GM23338 (cell line): ENCODE data around the gene CYP46A1. TPM values are rescaled to one million over a fixed set of nuclear protein-coding genes. Genes with fewer than 3 reads are reported as not detected.

Experiments
- ATAC-seq: fragments of 200-7000 bp; cut with Tn5 transposase; 3 replicates; pipeline ENCODE4 v1.9.1; 2020
- DNase-seq: peaks from one replicate; pipeline ENCODE4 v3.0.0-alpha.2; 2015; ENCODE audit warnings: low spot score
- H2AFZ ChIP-seq: fragments of 200-600 bp; sonication (generic); 2 replicates; pipeline ENCODE4 v1.8.0; 2016; ENCODE audit warnings: antibody characterized with exemption, mild to moderate bottlenecking, moderate library complexity
- H3F3A ChIP-seq: fragments of 200-600 bp; sonication (generic); replicated peaks from 2 replicates; pipeline ENCODE4 v1.8.0; 2017; ENCODE audit warnings: antibody characterized with exemption, mixed run types, low read depth
- H3K27ac ChIP-seq: fragments of 200-600 bp; sonication (generic); 2 replicates; pipeline ENCODE4 v1.6.1; 2016; ENCODE audit warnings: low read depth
- H3K27me3 ChIP-seq: fragments of 200-600 bp; sonication (generic); 2 replicates; pipeline ENCODE4 v1.8.0; 2016; ENCODE audit warnings: mild to moderate bottlenecking, mixed run types, moderate library complexity; ENCODE audit not compliant: insufficient read depth
- H3K36me3 ChIP-seq: fragments of 200-600 bp; sonication (generic); 2 replicates; pipeline ENCODE4 v1.8.0; 2016; ENCODE audit warnings: mild to moderate bottlenecking; ENCODE audit not compliant: insufficient read depth
- H3K4me1 ChIP-seq: fragments of 200-600 bp; sonication (generic); 2 replicates; pipeline ENCODE4 v1.8.0; 2016; ENCODE audit warnings: mild to moderate bottlenecking, moderate library complexity; ENCODE audit not compliant: insufficient read depth
- H3K4me2 ChIP-seq: fragments of 200-600 bp; sonication (generic); 2 replicates; pipeline ENCODE4 v1.7.1; 2017; ENCODE audit warnings: mixed run types
- H3K4me3 ChIP-seq: fragments of 200-600 bp; sonication (generic); 2 replicates; pipeline ENCODE4 v1.6.1; 2016; ENCODE audit warnings: mixed run types
- H3K79me2 ChIP-seq: fragments of 200-600 bp; sonication (generic); replicated peaks from 2 replicates; pipeline ENCODE4 v1.8.0; 2017; ENCODE audit warnings: mild to moderate bottlenecking; ENCODE audit not compliant: insufficient read depth
- H3K9me2 ChIP-seq: fragments of 200-600 bp; sonication (generic); 2 replicates; pipeline ENCODE4 v1.8.0; 2017; ENCODE audit not compliant: insufficient read depth
- H4K20me1 ChIP-seq: fragments of 200-600 bp; sonication (generic); replicated peaks from 2 replicates; pipeline ENCODE4 v1.8.0; 2017; ENCODE audit warnings: mild to moderate bottlenecking; ENCODE audit not compliant: insufficient read depth
- H3K27ac Mint-ChIP-seq: 2 replicates; pipeline ENCODE4 v1.8.0; 2020; ENCODE audit warnings: inconsistent platforms, mild to moderate bottlenecking, moderate library complexity, mixed read lengths
- H3K27me3 Mint-ChIP-seq: 3 replicates; pipeline ENCODE4 v1.8.0; 2022; ENCODE audit warnings: low read depth, mild to moderate bottlenecking, moderate library complexity, mixed read lengths, inconsistent platforms; ENCODE audit not compliant: insufficient read depth, poor library complexity
- H3K36me3 Mint-ChIP-seq: 3 replicates; pipeline ENCODE4 v1.8.0; 2021; ENCODE audit warnings: low read depth, mild to moderate bottlenecking, inconsistent platforms, moderate library complexity, mixed read lengths
- H3K4me1 Mint-ChIP-seq: 3 replicates; pipeline ENCODE4 v1.8.0; 2020; ENCODE audit warnings: mild to moderate bottlenecking, inconsistent platforms, mixed read lengths
- H3K4me3 Mint-ChIP-seq: 3 replicates; pipeline ENCODE4 v1.8.0; 2021; ENCODE audit warnings: moderate library complexity, mild to moderate bottlenecking, inconsistent platforms, mixed read lengths
- H3K9me3 Mint-ChIP-seq: 3 replicates; pipeline ENCODE4 v1.8.0; 2020; ENCODE audit warnings: moderate library complexity, mild to moderate bottlenecking, inconsistent platforms, mixed read lengths
- CREB1 ChIP-seq: fragments of 250-450 bp; sonication (Bioruptor Pico); IDR thresholded peaks from 2 replicates; pipeline ENCODE4 v1.5.0; 2020; ENCODE audit warnings: low read depth, mild to moderate bottlenecking, moderate library complexity
- EZH2 ChIP-seq: fragments of 200-600 bp; sonication (generic); IDR thresholded peaks from one replicate; pipeline ENCODE4 v1.8.0; 2017; ENCODE audit warnings: antibody characterized with exemption, mild to moderate bottlenecking, low read depth; ENCODE audit not compliant: unreplicated experiment
- EZH2phosphoT487 ChIP-seq: fragments of 200-600 bp; sonication (generic); IDR thresholded peaks from one replicate; pipeline ENCODE4 v1.8.1; 2018; ENCODE audit warnings: antibody characterized with exemption; ENCODE audit not compliant: unreplicated experiment
- JUNB ChIP-seq: IDR thresholded peaks from one replicate; pipeline ENCODE4 v1.6.1; 2016; ENCODE audit warnings: antibody characterized with exemption; ENCODE audit not compliant: unreplicated experiment
- POLR2AphosphoS5 ChIP-seq: IDR thresholded peaks from 2 replicates; pipeline ENCODE4 v1.6.1; 2016; ENCODE audit warnings: antibody characterized with exemption, low read depth
- REST ChIP-seq: IDR thresholded peaks from one replicate; pipeline ENCODE4 v1.6.1; 2018; ENCODE audit warnings: antibody characterized with exemption; ENCODE audit not compliant: unreplicated experiment
- STAT1 ChIP-seq: IDR thresholded peaks from one replicate; pipeline ENCODE4 v1.6.1; 2016; ENCODE audit warnings: antibody characterized with exemption; ENCODE audit not compliant: unreplicated experiment
- ZNF114 ChIP-seq: fragments of 250-450 bp; sonication (Bioruptor Pico); IDR thresholded peaks from 2 replicates; pipeline ENCODE4 v1.5.0; 2020; ENCODE audit warnings: mild to moderate bottlenecking, moderate library complexity
- ZNF331 ChIP-seq: fragments of 250-450 bp; sonication (Bioruptor Pico); IDR thresholded peaks from 2 replicates; pipeline ENCODE4 v1.5.0; 2020; ENCODE audit warnings: low read depth, mild to moderate bottlenecking, moderate library complexity
- polyA plus RNA-seq: library from polyadenylated mRNA; unstranded; fragments of >200 nt; fragmentation: Nextera tagmentation; extraction: Ambion mirVana; gene quantifications from 2 replicates; pipeline ENCODE4 v1.2.1, GENCODE V29; 2016
- total RNA-seq: library from RNA; depleted of rRNA; stranded (reverse); fragments of >200 nt; shearing (Covaris generic); gene quantifications from 2 replicates; pipeline ENCODE4 v1.2.3, GENCODE V29; 2014
- TF ChIP-seq, protein P1 (sequence below), 2 experiments: fragments of 200-600 bp in 1 of 2; sonication (generic) in 1 of 2; conservative IDR thresholded peaks; 2 replicates each; pipeline versions ENCODE4 v1.5.1 to v1.6.1; 2016 to 2017; ENCODE audit warnings: antibody characterized with exemption in 2 of 2, low read depth in 2 of 2, mild to moderate bottlenecking in 2 of 2, moderate library complexity in 1 of 2

The CYP46A1 gene
- total and polyA plus RNA-seq, 2 experiments from 2014 or later: 0.59 to 0.66 TPM

DNA sequence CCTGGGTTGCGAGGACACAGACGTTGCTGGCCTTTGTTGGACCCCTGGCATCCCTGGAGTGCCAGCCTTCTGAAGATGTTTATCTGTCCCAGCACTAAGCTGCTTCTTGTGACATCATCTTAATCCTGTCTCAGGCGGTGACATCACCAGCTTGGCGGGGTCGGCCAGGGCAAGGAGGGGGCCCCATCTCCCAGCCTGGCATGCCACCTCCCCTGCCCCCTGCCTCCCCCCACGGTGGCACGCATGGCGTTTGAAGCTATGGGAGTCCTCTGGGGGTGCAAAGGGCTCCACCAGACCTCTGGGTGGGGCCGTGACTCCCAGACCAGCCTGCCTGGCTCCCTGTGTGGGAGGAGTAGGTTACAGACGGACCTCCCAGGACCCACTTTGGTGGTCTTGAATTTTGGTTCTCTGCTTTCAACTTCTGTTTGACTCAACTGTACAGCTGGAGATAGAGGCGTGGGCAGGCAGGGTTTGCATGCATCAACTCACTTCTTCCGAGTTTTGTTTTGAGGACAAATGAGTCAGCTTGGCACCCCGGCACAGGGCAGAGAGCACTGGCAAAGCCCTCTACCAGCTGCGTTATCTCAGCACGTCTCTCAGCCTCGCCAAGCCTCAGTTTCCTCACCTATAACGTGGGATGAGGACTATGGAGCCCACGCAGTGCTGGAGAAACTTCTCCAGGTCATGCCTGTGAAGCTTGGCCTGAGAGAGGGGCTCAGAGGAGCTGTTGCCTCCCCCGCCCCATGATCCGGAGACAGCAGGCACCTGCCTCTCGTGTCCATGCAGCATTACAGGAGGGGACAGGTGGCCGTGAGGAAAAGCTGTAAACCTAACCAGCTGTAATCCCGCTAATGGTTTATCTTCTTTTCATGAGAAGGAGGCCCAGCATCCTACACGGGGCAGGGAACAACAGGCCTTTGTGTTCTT lies 70.3 kb downstream of the CYP46A1 start:
- Histone ChIP-seq H3K36me3 (no peaks in the 10 kb centered on the region), H3K9me2 (no peaks in the 10 kb centered on the region), H3F3A (no peaks in the 10 kb centered on the region), H3K27me3 (no peaks in the 10 kb centered on the region), H3K4me1 (peaks cover 13% of the 10 kb centered on the region; the same call in 1 of the 2 replicates), H3K4me2 (no peak overlapping the region), H4K20me1 (no peaks in the 10 kb centered on the region), H3K4me3 (no peak overlapping the region), H2AFZ (no peak overlapping the region), H3K79me2 (no peaks in the 10 kb centered on the region), H3K27ac (no peak overlapping the region)
- Mint-ChIP-seq H3K9me3 (no peaks in the 10 kb centered on the region), H3K4me3 (no peak overlapping the region), H3K27ac (no peak overlapping the region), H3K27me3 (peaks cover 18% of the 10 kb centered on the region), H3K36me3 (no peaks in the 10 kb centered on the region), H3K4me1 (peaks cover 28% of the 10 kb centered on the region)
- DNase-seq: no peak
- TF ChIP-seq POLR2AphosphoS5 (no peak), ZNF331 (no peak), REST (no peak), EZH2 (no peak), JUNB (no peak), CREB1 (CRISPR knock-in tag) (no peak), EZH2phosphoT487 (no peak), ZNF114 (CRISPR knock-in tag) (no peak)
- TF ChIP-seq, protein P1, sequence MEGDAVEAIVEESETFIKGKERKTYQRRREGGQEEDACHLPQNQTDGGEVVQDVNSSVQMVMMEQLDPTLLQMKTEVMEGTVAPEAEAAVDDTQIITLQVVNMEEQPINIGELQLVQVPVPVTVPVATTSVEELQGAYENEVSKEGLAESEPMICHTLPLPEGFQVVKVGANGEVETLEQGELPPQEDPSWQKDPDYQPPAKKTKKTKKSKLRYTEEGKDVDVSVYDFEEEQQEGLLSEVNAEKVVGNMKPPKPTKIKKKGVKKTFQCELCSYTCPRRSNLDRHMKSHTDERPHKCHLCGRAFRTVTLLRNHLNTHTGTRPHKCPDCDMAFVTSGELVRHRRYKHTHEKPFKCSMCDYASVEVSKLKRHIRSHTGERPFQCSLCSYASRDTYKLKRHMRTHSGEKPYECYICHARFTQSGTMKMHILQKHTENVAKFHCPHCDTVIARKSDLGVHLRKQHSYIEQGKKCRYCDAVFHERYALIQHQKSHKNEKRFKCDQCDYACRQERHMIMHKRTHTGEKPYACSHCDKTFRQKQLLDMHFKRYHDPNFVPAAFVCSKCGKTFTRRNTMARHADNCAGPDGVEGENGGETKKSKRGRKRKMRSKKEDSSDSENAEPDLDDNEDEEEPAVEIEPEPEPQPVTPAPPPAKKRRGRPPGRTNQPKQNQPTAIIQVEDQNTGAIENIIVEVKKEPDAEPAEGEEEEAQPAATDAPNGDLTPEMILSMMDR (conservative IDR thresholded peaks at IDR 0.05; ENCODE audit: low read depth in 2 of 2): no peak
- ATAC-seq: no peak

DNA sequence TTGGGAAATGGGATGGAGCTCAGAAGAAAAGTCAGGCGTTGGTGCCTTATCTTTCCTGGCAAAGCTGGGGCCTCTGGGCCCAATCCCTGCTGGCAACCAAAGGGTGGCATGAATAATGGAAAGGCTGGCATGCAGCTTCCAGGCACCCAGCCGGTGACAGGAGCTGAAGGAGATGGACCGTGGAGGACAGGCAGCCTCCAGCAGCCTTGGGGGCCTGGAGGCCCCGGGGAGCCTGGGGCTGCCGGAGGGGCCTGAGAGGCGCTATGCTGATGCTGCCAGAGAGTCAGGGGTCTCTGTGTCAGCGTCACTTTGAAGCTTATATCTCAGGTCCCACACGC lies 70.9 kb downstream of the CYP46A1 start:
- H3K36me3 ChIP-seq: no peaks in the 10 kb centered on the region
- H3K4me2 ChIP-seq: no peak overlapping the region
- H3K27ac ChIP-seq: no peak overlapping the region
- DNase-seq (no peak), ATAC-seq (no peak)
- peaks cover 13% of the 10 kb centered on the region; the same call in 1 of the 2 replicates for H3K4me1 ChIP-seq
- no peak overlapping the region for H3K4me3 ChIP-seq
- no peaks in the 10 kb centered on the region for H3K9me2 ChIP-seq
- no peaks in the 10 kb centered on the region for H4K20me1 ChIP-seq
- Mint-ChIP-seq H3K9me3 (no peaks in the 10 kb centered on the region), H3K27me3 (peaks cover 18% of the 10 kb centered on the region), H3K4me1 (peaks cover 29% of the 10 kb centered on the region), H3K27ac (no peak overlapping the region), H3K36me3 (no peaks in the 10 kb centered on the region), H3K4me3 (no peak overlapping the region)
- no peaks in the 10 kb centered on the region for H3K79me2 ChIP-seq
- H3K27me3 ChIP-seq: no peaks in the 10 kb centered on the region
- H3F3A ChIP-seq: no peaks in the 10 kb centered on the region
- H2AFZ ChIP-seq: no peak overlapping the region
- no peak for TF ChIP-seq ZNF331
- no peak for TF ChIP-seq STAT1
- no peak for TF ChIP-seq CREB1 (CRISPR knock-in tag)
- no peak for TF ChIP-seq JUNB
